GM19372 (cell line): Measurements from ENCODE around the gene ZNF182.
A peak's percentile ranks its signal among the peaks of the same experiment; 100 is the strongest.
"Not testable (repeated sequence)": the region's sequence is repeated elsewhere in the genome, so short reads cannot be mapped to it uniquely, and the experiment has no call there.

Source experiments
- ATAC-seq: cut with Tn5 transposase; IDR thresholded peaks from one replicate; pipeline ENCODE4 v1.9.1; 2021; ENCODE audit warnings: mild to moderate bottlenecking, low read depth, moderate library complexity; ENCODE audit not compliant: unreplicated experiment

Gene ZNF182

GRCh38 chrX:48003758-48004457, at the start of gene ZNF182:
ZNF182 (minus strand) TSS chrX:48003989; CDS start chrX:48002609, 1,380 bp downstream.
- ATAC-seq: peak; percentile 91

GRCh38 chrX:48046846-48047245, 43.1 kb upstream of the ZNF182 start:
- no peak for ATAC-seq

- no peak for ATAC-seq
Measured at GRCh38 chrX:48045410-48046311, 41.9 kb upstream of the ZNF182 start.

- no peak for ATAC-seq
Measured at GRCh38 chrX:48043056-48043455, 39.3 kb upstream of the ZNF182 start.

- no peak for ATAC-seq
Measured at GRCh38 chrX:48035891-48036290, 32.1 kb upstream of the ZNF182 start.

- not testable (repeated sequence) for ATAC-seq
Measured at GRCh38 chrX:48030641-48031173, 26.9 kb upstream of the ZNF182 start.

- no peak for ATAC-seq
Measured at GRCh38 chrX:48030237-48030636, 26.4 kb upstream of the ZNF182 start.

- ATAC-seq: no peak
Measured at GRCh38 chrX:48028091-48028490, 24.3 kb upstream of the ZNF182 start.

- ATAC-seq: not testable (repeated sequence)
Measured at GRCh38 chrX:48027545-48027944, 23.8 kb upstream of the ZNF182 start.

GRCh38 chrX:48025561-48025960, 21.8 kb upstream of the ZNF182 start:
- ATAC-seq: no peak

- ATAC-seq: no peak
Measured at GRCh38 chrX:48022738-48023137, 18.9 kb upstream of the ZNF182 start.

GRCh38 chrX:48022100-48022499, 18.3 kb upstream of the ZNF182 start:
- no peak for ATAC-seq

- ATAC-seq: peak; percentile 69
Measured at GRCh38 chrX:48021026-48021900, 17.5 kb upstream of the ZNF182 start.

GRCh38 chrX:48020472-48020871, 16.7 kb upstream of the ZNF182 start:
- not testable (repeated sequence) for ATAC-seq

GRCh38 chrX:48019892-48020291, 16.1 kb upstream of the ZNF182 start:
- ATAC-seq: not testable (repeated sequence)

GRCh38 chrX:48016583-48017310, 13.0 kb upstream of the ZNF182 start:
- ATAC-seq: not testable (repeated sequence)

- not testable (repeated sequence) for ATAC-seq
Measured at GRCh38 chrX:48009445-48009960, 5.7 kb upstream of the ZNF182 start.

GRCh38 chrX:48006688-48007087, 2.9 kb upstream of the ZNF182 start, which contains the start of gene SPACA5:
SPACA5 (plus strand) TSS chrX:48006988; CDS start chrX:48007803, 815 bp downstream.
- not testable (repeated sequence) for ATAC-seq

GRCh38 chrX:48003367-48003757, 427 bp downstream of the ZNF182 start:
- peak; percentile 28 for ATAC-seq
